GM10266 (cell line): ENCODE results near the gene BANF1.

Experiments used
- DNase-seq: peaks from one replicate; pipeline ENCODE4 v3.0.0; 2012; ENCODE audit errors: extremely low spot score
- TF ChIP-seq, protein P1 (sequence below): IDR thresholded peaks from 2 replicates; pipeline ENCODE4 v1.5.1; 2012; ENCODE audit warnings: mild to moderate bottlenecking, low read depth; ENCODE audit not compliant: control insufficient read depth, insufficient read depth; ENCODE audit errors: missing control alignments

Gene BANF1

DNA sequence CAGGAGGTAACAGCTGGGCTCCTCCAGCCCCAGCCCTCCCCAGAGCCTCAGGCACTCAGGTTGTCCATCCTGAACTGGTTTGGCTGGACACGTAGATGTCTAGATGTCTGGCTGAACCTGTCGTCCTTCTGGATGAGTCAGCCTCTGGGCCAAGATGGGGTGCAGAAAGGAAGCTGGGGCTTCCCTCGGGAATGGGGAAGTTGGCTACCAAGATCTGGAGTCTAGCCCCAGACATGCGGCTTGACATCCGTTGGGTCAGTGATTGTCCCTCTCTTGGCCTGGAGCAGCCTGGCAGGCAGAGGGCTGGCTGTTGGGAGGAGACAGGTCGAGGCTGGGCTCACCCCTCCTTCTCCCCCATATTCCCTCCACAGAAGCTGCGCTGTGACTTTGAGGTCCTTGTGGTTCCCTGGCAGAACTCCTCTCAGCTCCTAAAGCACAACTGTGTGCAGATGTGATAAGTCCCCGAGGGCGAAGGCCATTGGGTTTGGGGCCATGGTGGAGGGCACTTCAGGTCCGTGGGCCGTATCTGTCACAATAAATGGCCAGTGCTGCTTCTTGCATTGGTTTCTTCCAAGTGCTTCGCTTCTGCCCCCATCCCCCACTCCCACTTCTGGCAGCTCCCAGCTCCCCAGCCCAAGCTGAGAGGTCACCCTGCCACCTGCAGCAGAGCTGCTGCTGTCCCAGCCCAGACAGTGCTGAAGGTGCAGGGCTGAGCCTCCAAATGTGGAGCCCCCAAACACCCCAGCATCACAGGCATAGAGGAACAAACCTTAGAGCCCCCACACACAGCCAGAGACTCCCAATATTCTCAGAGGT lies 10.9 kb downstream of the BANF1 start:
- TF ChIP-seq, protein P1, sequence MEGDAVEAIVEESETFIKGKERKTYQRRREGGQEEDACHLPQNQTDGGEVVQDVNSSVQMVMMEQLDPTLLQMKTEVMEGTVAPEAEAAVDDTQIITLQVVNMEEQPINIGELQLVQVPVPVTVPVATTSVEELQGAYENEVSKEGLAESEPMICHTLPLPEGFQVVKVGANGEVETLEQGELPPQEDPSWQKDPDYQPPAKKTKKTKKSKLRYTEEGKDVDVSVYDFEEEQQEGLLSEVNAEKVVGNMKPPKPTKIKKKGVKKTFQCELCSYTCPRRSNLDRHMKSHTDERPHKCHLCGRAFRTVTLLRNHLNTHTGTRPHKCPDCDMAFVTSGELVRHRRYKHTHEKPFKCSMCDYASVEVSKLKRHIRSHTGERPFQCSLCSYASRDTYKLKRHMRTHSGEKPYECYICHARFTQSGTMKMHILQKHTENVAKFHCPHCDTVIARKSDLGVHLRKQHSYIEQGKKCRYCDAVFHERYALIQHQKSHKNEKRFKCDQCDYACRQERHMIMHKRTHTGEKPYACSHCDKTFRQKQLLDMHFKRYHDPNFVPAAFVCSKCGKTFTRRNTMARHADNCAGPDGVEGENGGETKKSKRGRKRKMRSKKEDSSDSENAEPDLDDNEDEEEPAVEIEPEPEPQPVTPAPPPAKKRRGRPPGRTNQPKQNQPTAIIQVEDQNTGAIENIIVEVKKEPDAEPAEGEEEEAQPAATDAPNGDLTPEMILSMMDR = no peak
- DNase-seq = no peak

DNA sequence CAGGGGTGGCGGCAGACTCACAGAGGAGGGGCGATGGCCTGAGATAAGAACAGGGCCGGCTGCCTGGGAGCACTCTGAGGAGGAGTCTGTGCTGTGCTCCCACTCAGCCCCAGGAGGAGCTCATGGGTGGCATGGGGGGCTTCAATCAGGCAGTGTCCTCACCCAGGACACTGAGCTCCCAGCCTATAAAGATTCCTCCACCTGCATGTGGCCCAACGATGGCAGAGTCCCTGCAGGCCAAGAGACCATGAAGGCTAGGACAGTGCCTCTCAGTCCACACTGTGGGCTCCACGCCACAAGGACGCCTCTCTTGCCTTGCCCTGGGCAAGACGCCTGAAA lies 11.4 kb downstream of the BANF1 start:
- no peak for DNase-seq
- TF ChIP-seq, protein P1 = no peak

DNA sequence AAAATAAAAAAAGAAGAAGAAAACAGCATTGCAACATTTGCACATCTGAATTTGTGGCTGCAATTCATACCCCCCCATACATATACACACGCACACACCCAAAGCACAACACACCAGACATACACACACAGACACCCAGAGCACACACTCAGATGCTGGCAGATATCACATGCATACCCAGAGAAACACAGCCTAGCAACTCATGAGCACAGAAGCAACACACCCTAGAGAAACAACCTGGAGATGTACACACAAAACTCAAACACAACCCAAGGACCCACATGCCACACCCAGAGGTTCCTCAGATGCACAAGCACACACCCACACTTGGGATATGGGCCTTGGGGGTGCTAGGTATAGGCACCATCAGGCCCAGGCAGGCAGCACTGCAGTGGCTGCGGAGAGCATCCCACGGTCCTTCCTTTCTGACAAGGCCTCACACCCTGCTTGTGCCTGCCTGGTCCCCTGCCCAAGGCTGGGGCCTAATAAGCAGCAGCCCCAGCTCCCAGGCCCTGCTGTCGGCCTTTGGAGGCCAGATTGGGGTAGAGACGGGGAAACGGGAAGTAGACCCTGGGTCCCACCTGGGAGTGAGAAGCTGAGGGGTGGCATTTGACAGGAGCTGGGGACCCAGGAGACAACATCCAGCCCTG lies 12.6 kb downstream of the BANF1 start:
- no peak for DNase-seq

DNA sequence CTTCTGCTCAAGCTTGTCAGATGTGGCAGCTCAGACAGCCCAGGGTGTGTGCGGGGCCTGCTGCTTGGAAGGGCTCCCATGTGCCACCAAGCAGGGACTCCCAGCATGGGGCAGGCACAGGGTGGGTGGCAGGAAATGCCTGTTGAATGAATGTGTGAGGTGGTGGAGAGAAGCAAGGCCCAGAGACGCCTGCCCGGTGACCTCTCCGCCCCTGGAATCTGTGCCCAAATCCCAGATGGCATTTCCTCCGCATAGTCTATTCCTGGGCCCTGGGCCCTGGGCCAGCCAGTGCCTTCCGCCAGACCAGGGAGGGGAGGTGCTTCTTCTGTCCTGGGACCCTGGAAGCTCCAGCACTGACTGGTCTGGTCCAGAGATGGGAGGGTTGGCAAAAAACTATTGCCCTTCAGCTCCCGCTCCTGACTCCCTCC lies 13.2 kb downstream of the BANF1 start:
- TF ChIP-seq, protein P1 = no peak
- DNase-seq = no peak

More for the DNA sequence above, 12.6 kb downstream of the BANF1 start:
- TF ChIP-seq, protein P1 = no peak

DNA sequence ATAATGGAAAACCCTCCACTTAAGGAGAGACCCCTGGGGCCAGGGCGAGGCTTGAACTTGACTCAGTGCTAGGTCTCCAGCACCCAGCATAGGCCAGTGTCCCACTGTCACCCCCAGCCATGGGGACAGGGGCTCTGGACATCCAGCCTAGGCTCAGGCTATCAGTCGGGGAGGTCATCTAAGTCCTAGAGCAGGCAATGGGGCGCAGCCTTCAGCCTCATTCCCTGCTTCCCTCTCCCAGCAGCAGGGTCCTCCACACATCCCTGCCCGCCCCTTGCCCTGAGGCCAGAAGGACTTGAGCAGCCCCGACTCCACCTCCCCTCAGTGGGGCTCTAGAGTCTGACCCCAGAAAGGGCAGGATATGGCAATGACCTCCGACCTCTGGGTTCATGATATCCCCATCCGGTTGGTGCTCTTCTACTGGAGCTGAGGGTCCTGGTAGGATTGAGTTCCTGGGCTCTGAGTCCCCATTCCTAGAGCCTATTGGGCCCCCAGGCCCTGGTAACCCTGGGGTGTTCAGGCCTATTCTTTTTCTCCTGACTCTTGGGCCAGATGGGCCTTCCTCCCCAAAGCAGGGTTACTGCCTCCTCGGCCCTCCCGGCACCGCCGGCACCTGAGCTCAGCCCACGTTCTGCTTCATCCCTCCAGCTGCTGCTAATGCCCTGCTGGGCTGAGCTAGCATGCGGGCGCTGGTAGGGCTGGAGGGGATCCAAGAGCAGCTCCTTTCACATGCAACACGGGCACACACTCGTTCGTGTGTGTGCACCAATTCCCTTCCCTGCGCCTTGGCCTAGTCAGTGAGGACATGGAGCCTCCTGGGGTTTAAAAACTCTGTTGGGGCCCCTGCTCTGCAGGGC lies 13.9 kb downstream of the BANF1 start:
- DNase-seq = no peak
- TF ChIP-seq, protein P1 = no peak

DNA sequence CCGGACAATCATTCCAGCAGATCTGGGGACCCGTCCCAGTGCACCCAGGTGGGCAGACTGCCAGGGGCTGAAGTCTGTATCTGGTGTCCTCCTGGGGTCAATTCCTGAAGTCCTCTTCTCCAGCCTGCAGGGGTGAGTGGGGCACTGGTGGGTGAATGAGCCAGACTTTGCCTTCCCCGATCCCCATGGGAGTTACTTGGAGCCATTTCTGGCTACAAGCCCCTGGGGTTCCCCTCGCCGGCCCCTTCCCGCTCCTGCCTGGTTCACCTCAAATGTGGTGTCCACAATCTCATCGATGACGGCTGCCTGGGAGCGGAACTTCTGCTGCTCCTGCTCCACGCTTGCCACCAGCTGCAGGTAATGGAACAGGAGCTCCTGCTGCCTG lies 14.5 kb downstream of the BANF1 start:
- TF ChIP-seq, protein P1 = no peak
- no peak for DNase-seq

DNA sequence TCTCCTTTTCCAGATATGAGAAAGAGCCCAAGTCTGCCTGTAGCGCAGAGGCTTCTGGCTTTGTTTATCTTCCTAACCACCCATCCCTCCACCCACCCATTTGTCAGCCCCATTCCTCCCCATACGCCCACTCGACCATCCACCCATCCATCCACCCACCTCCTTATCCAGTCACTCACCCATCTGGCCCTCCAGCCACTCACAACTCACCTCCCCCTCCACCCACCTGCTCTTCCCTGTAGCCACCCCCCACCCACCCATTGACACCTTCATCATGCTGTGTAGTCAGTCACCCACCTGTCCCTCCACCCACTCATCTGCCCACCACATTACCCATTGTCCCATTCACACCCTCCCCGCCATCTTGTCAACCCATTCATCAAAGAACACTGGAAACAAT lies 15.0 kb downstream of the BANF1 start:
- TF ChIP-seq, protein P1 = no peak
- DNase-seq = no peak
